RCC 7860 (cell line): Measurements from ENCODE around the gene TRPV3.
"Not testable (repeated sequence)": the region's sequence is repeated elsewhere in the genome, so short reads cannot be mapped to it uniquely, and the experiment has no call there.

Experiments
- DNase-seq: peaks from one replicate; pipeline ENCODE4 v3.0.0-alpha.2; 2015; ENCODE audit warnings: low spot score
- FAIRE-seq: peaks from 2 replicates; lab custom pipeline; 2012; peaks lifted over from hg19 to GRCh38; lab: Jason Lieb, UNC

The TRPV3 gene

DNA sequence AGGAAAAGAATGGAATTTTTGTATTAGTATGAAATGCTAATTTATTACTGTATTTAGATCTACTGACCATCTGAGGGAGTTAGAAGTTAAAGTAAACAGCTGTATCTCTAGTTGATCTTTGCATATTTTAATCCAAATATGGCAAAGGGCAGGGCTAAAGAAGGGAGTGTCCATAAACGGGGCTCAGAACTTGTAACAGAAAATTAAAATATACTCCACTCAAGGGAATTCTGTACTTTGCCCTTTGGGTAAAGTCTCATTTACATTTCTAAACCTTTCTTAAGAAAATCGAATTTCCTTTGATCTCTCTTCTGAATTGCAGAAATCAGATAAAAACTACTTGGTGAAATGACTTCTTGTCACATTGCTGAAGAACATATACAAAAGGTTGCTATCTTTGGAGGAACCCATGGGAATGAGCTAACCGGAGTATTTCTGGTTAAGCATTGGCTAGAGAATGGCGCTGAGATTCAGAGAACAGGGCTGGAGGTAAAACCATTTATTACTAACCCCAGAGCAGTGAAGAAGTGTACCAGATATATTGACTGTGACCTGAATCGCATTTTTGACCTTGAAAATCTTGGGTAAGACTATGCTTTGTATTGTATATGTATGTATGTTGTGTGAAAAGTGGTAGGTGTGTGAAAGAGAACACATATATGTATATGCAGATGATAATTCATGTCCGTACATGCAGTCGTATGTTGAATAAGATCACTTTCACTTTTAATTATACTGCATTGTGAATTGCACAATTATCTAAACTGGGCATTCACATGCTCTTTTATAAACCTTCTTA is 81.6 kb downstream of the TRPV3 start, which contains the start of gene ASPA:
TSS of gene ASPA (plus strand) at position 186 of the 799 bp plus-strand sequence. CDS start at position 349, 163 bp downstream.
- DNase-seq (no peak), FAIRE-seq (no peak)

DNA sequence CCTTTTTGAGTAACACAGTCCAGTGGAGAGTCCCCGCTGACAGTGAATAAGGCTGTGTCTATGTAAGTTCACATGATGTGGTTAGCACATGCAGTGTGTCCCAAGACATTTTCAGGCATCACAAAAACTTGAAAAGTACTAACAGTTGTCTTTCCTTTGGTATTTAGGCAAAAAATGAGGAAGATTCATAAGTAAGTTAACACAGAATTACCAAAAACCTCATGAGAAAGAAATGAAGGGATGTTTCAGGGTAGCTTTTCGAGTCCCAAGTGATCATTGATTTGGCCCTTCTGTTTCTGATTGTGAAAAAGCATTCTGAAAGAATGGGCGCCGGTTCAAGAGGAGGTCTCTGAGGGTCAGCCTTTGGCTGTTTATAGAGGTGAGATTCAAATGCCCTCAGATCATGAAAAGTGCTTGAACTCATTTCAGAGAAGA is 82.3 kb downstream of the TRPV3 start:
- FAIRE-seq = no peak
- no peak for DNase-seq

DNA sequence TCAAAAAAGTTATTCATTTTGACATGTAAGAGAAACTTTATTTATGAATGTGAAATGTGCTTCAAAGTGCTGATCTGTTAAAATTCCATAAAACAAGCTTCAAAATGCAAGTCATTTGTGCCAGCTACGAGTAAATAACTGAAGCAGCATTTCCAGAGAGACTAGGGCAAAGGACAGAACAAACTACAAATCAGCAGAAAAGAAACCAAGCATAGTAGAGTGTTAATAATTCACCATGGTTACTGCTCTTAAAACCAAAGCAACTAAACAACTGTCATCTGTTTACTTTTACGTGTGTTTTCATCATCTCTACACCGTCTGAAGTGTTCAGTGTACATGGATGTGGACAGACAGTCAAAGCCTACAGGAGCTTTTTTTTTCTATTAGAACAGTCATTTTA is 83.4 kb downstream of the TRPV3 start:
- DNase-seq = no peak
- no peak for FAIRE-seq

DNA sequence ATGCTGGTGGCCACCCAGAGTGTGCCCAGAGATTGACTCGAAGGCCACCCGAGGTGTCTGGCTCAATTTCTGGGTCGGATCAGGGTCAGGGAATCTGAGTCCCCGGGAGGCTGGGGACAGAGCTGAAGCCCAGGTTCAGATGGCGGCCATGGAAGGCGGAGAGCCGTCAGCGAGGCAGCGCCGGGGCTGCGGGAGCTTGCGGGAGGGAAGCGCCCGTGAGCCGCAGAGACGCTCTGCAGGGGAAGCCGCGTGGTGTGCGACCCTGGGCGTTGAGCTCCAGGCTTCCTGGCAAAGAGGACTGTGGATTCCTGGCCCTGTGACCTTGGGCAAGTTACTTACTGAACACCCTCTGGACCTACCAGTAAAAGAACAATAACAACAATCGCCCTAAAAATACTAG is 85.5 kb downstream of the TRPV3 start:
- FAIRE-seq (no peak), DNase-seq (no peak)

DNA sequence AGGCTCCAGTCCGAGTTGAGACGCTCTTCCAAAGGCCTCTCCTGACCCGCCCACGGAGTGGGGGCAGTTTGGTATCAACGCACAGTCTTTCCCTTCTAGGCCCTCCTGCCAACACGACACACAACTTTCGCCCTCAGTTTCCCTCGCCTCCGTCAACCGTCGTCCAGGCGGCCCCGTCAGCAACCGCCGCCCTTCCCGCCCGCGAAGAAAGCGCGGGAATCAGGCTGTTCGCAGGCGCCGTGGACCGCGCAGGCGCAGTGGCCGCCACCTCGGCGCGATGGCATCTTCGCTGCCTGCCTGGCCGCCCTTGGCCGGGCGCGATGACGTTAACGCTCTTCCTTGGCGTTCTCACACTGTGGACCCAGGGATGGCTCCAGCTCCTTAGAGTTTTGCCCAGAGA is 86.0 kb downstream of the TRPV3 start, which contains the start of gene SPATA22:
TSS of gene SPATA22 (minus strand) at position 221 of the 400 bp plus-strand sequence. CDS start 2,494 bp downstream, outside the sequence.
- FAIRE-seq = no peak
- no peak for DNase-seq

DNA sequence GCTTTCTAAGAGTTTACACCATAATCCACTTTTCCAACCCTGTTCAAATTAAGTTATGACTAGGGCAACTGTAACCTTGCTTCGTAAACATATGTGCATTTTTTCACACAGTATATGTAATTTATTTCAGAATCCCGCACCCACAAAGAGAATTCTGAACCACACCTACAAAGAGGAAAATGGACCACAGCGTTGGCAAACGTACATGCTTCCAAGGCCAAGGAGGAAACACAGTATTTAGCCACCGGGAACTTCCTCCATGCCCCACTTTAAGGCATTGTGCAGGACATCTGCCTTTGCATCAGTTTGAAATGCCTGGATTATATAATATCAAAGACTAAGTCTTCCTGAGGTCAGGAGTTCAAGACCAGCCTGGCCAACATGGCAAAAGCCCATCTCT is 88.1 kb downstream of the TRPV3 start:
- DNase-seq = no peak
- no peak for FAIRE-seq

DNA sequence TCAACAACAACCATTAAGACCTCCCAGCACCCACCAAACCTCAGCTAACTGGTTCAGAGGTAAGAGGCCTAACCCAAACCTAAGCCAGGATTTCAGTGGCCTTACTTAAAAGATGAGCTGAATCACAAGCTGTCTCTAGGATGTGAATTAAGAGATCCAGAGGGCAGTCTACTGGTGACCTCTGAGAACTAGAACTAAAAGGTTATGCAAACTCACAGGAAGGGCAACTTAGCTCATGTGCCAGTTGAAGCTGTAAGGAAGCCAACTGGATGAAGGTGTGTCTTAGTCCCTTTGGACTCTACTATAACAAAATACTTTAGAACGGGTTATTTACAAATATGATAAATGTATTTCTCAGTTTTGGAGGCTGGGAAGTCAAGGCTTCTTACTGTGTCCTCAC is 91.3 kb downstream of the TRPV3 start:
- not testable (repeated sequence) for DNase-seq, FAIRE-seq
